OCI-LY3 (cell line): ENCODE results near the gene SPATA31C1.
"Not testable (repeated sequence)": the region's sequence is repeated elsewhere in the genome, so short reads cannot be mapped to it uniquely, and the experiment has no call there.

ENCODE experiments used
- EZH2phosphoT487 ChIP-seq: fragments of 200-600 bp; shearing (Covaris generic); IDR thresholded peaks from 2 replicates; pipeline ENCODE4 v1.6.1; 2018; ENCODE audit warnings: antibody characterized with exemption, mixed run types, low read depth
- TF ChIP-seq, protein P1 (sequence below): fragments of 200-600, 300-600 bp; sonication (generic); IDR thresholded peaks from 2 replicates; pipeline ENCODE4 v1.5.1; 2014; ENCODE audit warnings: antibody characterized with exemption, low read length, low read depth

GRCh38 chr9:87939096-87939495, 21.3 kb downstream of the SPATA31C1 start:
- not testable (repeated sequence) for TF ChIP-seq EZH2phosphoT487
- TF ChIP-seq, protein P1, sequence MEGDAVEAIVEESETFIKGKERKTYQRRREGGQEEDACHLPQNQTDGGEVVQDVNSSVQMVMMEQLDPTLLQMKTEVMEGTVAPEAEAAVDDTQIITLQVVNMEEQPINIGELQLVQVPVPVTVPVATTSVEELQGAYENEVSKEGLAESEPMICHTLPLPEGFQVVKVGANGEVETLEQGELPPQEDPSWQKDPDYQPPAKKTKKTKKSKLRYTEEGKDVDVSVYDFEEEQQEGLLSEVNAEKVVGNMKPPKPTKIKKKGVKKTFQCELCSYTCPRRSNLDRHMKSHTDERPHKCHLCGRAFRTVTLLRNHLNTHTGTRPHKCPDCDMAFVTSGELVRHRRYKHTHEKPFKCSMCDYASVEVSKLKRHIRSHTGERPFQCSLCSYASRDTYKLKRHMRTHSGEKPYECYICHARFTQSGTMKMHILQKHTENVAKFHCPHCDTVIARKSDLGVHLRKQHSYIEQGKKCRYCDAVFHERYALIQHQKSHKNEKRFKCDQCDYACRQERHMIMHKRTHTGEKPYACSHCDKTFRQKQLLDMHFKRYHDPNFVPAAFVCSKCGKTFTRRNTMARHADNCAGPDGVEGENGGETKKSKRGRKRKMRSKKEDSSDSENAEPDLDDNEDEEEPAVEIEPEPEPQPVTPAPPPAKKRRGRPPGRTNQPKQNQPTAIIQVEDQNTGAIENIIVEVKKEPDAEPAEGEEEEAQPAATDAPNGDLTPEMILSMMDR, result not testable (repeated sequence)
